Osteoblast (primary cell): ENCODE measurements around the gene EPS8L1. TPM values are rescaled to one million over a fixed set of nuclear protein-coding genes. Genes with fewer than 3 reads are reported as not detected.
A peak's percentile ranks its signal among the peaks of the same experiment; 100 is the strongest.
"Not testable (repeated sequence)": the region's sequence is repeated elsewhere in the genome, so short reads cannot be mapped to it uniquely, and the experiment has no call there.

Experiments
- DNase-seq: peaks from one replicate; pipeline ENCODE4 v3.0.0; 2011; ENCODE audit warnings: low spot score, mixed read lengths; ENCODE audit not compliant: insufficient read length; ENCODE audit errors: missing footprints
- H2AFZ ChIP-seq: 2 replicates; pipeline ENCODE4 v1.6.0; 2011; ENCODE audit warnings: mild to moderate bottlenecking, low read length
- H3K27ac ChIP-seq: 2 replicates; pipeline ENCODE4 v1.5.1; 2011; ENCODE audit warnings: mild to moderate bottlenecking, low read depth, low read length, moderate library complexity
- H3K27me3 ChIP-seq: 2 replicates; pipeline ENCODE4 v1.6.0; 2012; ENCODE audit warnings: mild to moderate bottlenecking, control low read depth, inconsistent platforms, low read length, moderate library complexity; ENCODE audit not compliant: insufficient read depth
- H3K36me3 ChIP-seq: 2 replicates; pipeline ENCODE4 v1.5.1; 2011; ENCODE audit warnings: mild to moderate bottlenecking, low read length, control low read depth, moderate library complexity; ENCODE audit not compliant: insufficient read depth
- H3K4me1 ChIP-seq: 2 replicates; pipeline ENCODE4 v1.5.1; 2011; ENCODE audit warnings: mild to moderate bottlenecking, low read length, control low read depth, moderate library complexity; ENCODE audit not compliant: insufficient read depth
- H3K4me2 ChIP-seq: 2 replicates; pipeline ENCODE4 v1.6.0; 2011; ENCODE audit warnings: mild to moderate bottlenecking, low read length; ENCODE audit not compliant: insufficient read depth
- H3K4me3 ChIP-seq: fragments of 200-600 bp; sonication (generic); 3 replicates; pipeline ENCODE4 v1.5.1; 2012; ENCODE audit warnings: mild to moderate bottlenecking, low read length, inconsistent platforms; ENCODE audit not compliant: insufficient read depth
- H3K79me2 ChIP-seq: 2 replicates; pipeline ENCODE4 v1.6.0; 2012; ENCODE audit warnings: mild to moderate bottlenecking, low read length, control low read depth, inconsistent platforms; ENCODE audit not compliant: insufficient read depth
- H3K9me3 ChIP-seq: 2 replicates; pipeline ENCODE4 v1.5.1; 2011; ENCODE audit warnings: low read depth, low read length, control low read depth
- H4K20me1 ChIP-seq: 2 replicates; pipeline ENCODE4 v1.6.0; 2012; ENCODE audit warnings: mild to moderate bottlenecking, low read length, control low read depth; ENCODE audit not compliant: insufficient read depth
- total RNA-seq: library from RNA; depleted of rRNA; stranded (reverse); fragments of >200 nt; gene quantifications from 2 replicates; pipeline ENCODE4 v1.2.3, GENCODE V29; 2012
- TF ChIP-seq, protein P1 (sequence below): IDR thresholded peaks from 2 replicates; pipeline ENCODE4 v1.5.1; 2011; ENCODE audit warnings: mild to moderate bottlenecking, low read depth, low read length, moderate library complexity; ENCODE audit errors: extremely low read depth

Gene EPS8L1
- total RNA-seq, 1 donor = 1.1 TPM

DNA sequence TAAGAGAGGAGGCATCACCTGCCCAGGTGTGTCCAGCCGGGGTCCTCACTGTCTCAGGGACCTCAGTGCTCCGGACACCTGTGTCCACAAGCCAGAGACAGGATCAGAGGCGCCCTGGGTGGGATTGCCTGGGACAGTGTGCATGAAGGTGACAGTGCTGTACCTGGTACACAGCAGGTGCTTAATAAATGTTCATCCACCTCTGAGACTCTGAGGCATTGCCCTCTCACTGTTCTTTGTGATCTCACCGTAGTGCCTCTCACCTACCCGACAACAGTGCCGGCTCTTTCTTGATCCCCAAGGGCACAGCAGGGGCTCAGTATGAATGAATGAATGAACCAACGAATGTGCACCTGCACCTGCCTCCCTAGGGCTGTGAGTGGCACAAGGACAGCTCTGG is 21.9 kb upstream of the EPS8L1 start:
- TF ChIP-seq, protein P1, sequence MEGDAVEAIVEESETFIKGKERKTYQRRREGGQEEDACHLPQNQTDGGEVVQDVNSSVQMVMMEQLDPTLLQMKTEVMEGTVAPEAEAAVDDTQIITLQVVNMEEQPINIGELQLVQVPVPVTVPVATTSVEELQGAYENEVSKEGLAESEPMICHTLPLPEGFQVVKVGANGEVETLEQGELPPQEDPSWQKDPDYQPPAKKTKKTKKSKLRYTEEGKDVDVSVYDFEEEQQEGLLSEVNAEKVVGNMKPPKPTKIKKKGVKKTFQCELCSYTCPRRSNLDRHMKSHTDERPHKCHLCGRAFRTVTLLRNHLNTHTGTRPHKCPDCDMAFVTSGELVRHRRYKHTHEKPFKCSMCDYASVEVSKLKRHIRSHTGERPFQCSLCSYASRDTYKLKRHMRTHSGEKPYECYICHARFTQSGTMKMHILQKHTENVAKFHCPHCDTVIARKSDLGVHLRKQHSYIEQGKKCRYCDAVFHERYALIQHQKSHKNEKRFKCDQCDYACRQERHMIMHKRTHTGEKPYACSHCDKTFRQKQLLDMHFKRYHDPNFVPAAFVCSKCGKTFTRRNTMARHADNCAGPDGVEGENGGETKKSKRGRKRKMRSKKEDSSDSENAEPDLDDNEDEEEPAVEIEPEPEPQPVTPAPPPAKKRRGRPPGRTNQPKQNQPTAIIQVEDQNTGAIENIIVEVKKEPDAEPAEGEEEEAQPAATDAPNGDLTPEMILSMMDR = no peak
- Histone ChIP-seq H3K27me3 (no peaks in the 10 kb centered on the region), H3K27ac (no peak overlapping the region), H3K4me1 (no peaks in the 10 kb centered on the region), H3K4me2 (no peak overlapping the region), H2AFZ (no peak overlapping the region), H4K20me1 (no peaks in the 10 kb centered on the region), H3K79me2 (no peaks in the 10 kb centered on the region), H3K9me3 (no peaks in the 10 kb centered on the region), H3K36me3 (peaks cover 21% of the 10 kb centered on the region), H3K4me3 (no peak overlapping the region)
- peak; percentile 42 for DNase-seq

DNA sequence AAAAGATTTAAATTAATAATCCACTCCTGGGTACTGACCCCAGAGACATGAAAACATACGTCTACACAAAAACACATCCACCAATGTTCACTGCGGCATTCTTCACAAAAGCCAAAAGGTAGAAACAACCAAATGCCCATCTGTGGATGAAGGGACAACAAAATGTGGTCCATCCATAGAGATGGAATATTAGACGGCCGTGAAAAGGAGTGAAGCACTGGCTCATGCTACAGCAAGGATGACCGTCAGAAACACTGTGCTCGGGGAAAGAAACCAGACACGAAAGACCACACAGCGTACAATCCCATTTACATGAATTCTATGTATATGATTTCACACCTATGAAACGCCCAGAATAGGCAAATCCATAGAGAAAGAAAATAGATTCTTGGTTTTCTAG is 18.8 kb upstream of the EPS8L1 start:
- no peak overlapping the region for H2AFZ ChIP-seq
- H3K27me3 ChIP-seq = no peaks in the 10 kb centered on the region
- H3K36me3 ChIP-seq = peaks cover 18% of the 10 kb centered on the region
- no peak overlapping the region for H3K4me2 ChIP-seq
- no peaks in the 10 kb centered on the region for H3K4me1 ChIP-seq
- no peaks in the 10 kb centered on the region for H3K79me2 ChIP-seq
- no peak overlapping the region for H3K4me3 ChIP-seq
- no peaks in the 10 kb centered on the region for H4K20me1 ChIP-seq
- no peak overlapping the region for H3K27ac ChIP-seq
- TF ChIP-seq, protein P1 = no peak
- no peaks in the 10 kb centered on the region for H3K9me3 ChIP-seq
- peak; percentile 17 for DNase-seq

DNA sequence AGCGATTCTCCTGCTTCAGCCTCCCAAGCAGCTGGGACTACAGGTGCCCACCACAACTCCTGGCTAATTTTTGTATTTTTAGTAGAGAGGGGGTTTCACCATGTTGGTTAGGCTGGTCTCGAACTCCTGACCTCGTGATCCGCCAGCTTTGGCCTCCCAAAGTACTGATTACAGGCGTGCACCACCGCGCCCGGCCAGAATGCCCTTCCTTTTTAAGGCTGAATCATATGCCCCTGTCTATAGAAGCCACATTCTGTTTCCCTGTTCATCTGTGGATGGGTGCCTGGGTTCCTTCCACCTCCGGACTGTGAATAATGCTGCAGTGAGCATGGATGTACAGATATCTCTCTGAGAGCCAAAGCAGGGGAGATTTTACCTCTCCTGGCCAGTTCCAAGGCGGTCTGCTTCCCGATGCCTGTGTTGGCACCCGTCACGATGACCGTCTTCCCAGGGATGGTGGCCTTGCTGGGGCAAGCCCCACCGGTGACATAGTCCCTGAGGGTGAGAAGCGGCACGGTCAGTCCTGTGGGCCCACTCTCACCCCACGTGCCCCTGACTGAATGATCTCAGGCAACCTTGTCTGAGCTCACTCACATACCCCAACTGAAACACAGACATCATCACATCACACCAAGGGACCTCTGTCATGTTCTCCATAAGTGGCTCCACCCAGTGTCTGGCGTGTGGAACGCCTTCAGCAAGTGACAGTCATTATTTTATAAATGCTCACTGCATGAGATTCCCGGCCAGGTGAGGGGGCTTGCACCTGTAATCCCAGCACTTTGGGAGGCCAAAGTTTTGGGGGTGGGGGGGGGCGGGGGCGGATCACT is 16.7 kb upstream of the EPS8L1 start:
- TF ChIP-seq, protein P1 = no peak
- Histone ChIP-seq H3K4me1 (no peaks in the 10 kb centered on the region), H3K9me3 (no peaks in the 10 kb centered on the region), H3K79me2 (peaks cover 8% of the 10 kb centered on the region), H3K4me3 (no peak overlapping the region), H2AFZ (no peak overlapping the region), H3K36me3 (peaks cover 18% of the 10 kb centered on the region), H3K27ac (no peak overlapping the region), H4K20me1 (no peaks in the 10 kb centered on the region), H3K27me3 (no peaks in the 10 kb centered on the region), H3K4me2 (no peak overlapping the region)
- peak; percentile 38 for DNase-seq

- not testable (repeated sequence) for H3K4me1 ChIP-seq, DNase-seq, H3K9me3 ChIP-seq, H2AFZ ChIP-seq, H3K27ac ChIP-seq, H3K79me2 ChIP-seq, H3K4me2 ChIP-seq, H4K20me1 ChIP-seq, H3K27me3 ChIP-seq, H3K4me3 ChIP-seq
- peaks cover 18% of the 10 kb centered on the region for H3K36me3 ChIP-seq
Observed at GRCh38 chr19:55060287-55060686, 15.4 kb upstream of the EPS8L1 start.
